SK-N-MC (cell line): ENCODE measurements around the gene IFFO2.

Source experiments
- DNase-seq: peaks from one replicate; pipeline ENCODE4 v3.0.0-alpha.2; 2011; ENCODE audit warnings: low read depth, low spot score
- H3K27ac ChIP-seq: fragments of 200-600 bp; sonication (generic); 2 replicates; pipeline ENCODE4 v1.5.1; 2016; ENCODE audit warnings: mixed run types
- H3K36me3 ChIP-seq: fragments of 200-600 bp; sonication (generic); 2 replicates; pipeline ENCODE4 v1.6.1; 2017; ENCODE audit warnings: antibody characterized with exemption, low read length, mixed read lengths; ENCODE audit not compliant: insufficient read depth
- H3K4me3 ChIP-seq: fragments of 200-600 bp; sonication (generic); 2 replicates; pipeline ENCODE4 v1.5.1; 2016
- H3K9ac ChIP-seq: fragments of 200-600 bp; sonication (generic); 2 replicates; pipeline ENCODE4 v1.8.0; 2017; ENCODE audit warnings: mixed run types, mixed read lengths; ENCODE audit not compliant: insufficient read length
- H3K9me3 ChIP-seq: fragments of 200-600 bp; sonication (generic); 2 replicates; pipeline ENCODE4 v1.6.1; 2017; ENCODE audit warnings: low read depth, mild to moderate bottlenecking, antibody characterized with exemption, low read length, moderate library complexity, mixed read lengths
- EZH2 ChIP-seq: fragments of 200-600 bp; sonication (generic); IDR thresholded peaks from one replicate; pipeline ENCODE4 v1.6.1; 2017; ENCODE audit warnings: antibody characterized with exemption
- FOXP2 ChIP-seq: optimal IDR thresholded peaks from 2 replicates; pipeline ENCODE3; 2011; ENCODE audit warnings: mild to moderate bottlenecking, moderate library complexity; ENCODE audit not compliant: insufficient read depth; ENCODE audit errors: extremely low read length, control extremely low read depth
- POLR2AphosphoS5 ChIP-seq: IDR thresholded peaks from 2 replicates; pipeline ENCODE4 v1.6.1; 2012; ENCODE audit warnings: mild to moderate bottlenecking, low read depth, low read length, borderline replicate concordance

The IFFO2 gene

GRCh38 chr1:18994381-18994780 is 37.9 kb upstream of the IFFO2 start:
- Histone ChIP-seq H3K9me3 (no peaks in the 10 kb centered on the region), H3K27ac (no peak overlapping the region), H3K9ac (no peak overlapping the region), H3K36me3 (no peaks in the 10 kb centered on the region), H3K4me3 (no peak overlapping the region)
- DNase-seq: no peak
- TF ChIP-seq FOXP2 (no peak), POLR2AphosphoS5 (no peak), EZH2 (no peak)

GRCh38 chr1:18992646-18993045 is 36.2 kb upstream of the IFFO2 start:
- no peaks in the 10 kb centered on the region for H3K36me3 ChIP-seq
- no peaks in the 10 kb centered on the region for H3K9me3 ChIP-seq
- no peak for DNase-seq
- H3K27ac ChIP-seq: no peak overlapping the region
- no peak overlapping the region for H3K4me3 ChIP-seq
- TF ChIP-seq POLR2AphosphoS5 (no peak), EZH2 (no peak), FOXP2 (no peak)
- H3K9ac ChIP-seq: no peak overlapping the region

- no peak for DNase-seq
- Histone ChIP-seq H3K4me3 (no peak overlapping the region), H3K9me3 (no peaks in the 10 kb centered on the region), H3K27ac (no peak overlapping the region), H3K9ac (no peak overlapping the region), H3K36me3 (no peaks in the 10 kb centered on the region)
- no peak for TF ChIP-seq FOXP2
- TF ChIP-seq EZH2: no peak
- TF ChIP-seq POLR2AphosphoS5: no peak
Observed at GRCh38 chr1:18991585-18991984, 35.1 kb upstream of the IFFO2 start.

GRCh38 chr1:18989896-18990295 is 33.4 kb upstream of the IFFO2 start:
- no peak for DNase-seq
- Histone ChIP-seq H3K27ac (no peak overlapping the region), H3K9ac (no peak overlapping the region), H3K9me3 (no peaks in the 10 kb centered on the region), H3K4me3 (no peak overlapping the region), H3K36me3 (no peaks in the 10 kb centered on the region)
- TF ChIP-seq EZH2: no peak
- TF ChIP-seq POLR2AphosphoS5: no peak
- TF ChIP-seq FOXP2: no peak

GRCh38 chr1:18989176-18989799 is 32.8 kb upstream of the IFFO2 start:
- H3K4me3 ChIP-seq: no peak overlapping the region
- H3K9me3 ChIP-seq: no peaks in the 10 kb centered on the region
- no peak for TF ChIP-seq FOXP2
- TF ChIP-seq EZH2: no peak
- no peak for TF ChIP-seq POLR2AphosphoS5
- no peaks in the 10 kb centered on the region for H3K36me3 ChIP-seq
- no peak overlapping the region for H3K27ac ChIP-seq
- H3K9ac ChIP-seq: no peak overlapping the region
- DNase-seq: no peak

- TF ChIP-seq FOXP2: no peak
- no peak for TF ChIP-seq POLR2AphosphoS5
- TF ChIP-seq EZH2: no peak
- Histone ChIP-seq H3K9ac (no peak overlapping the region), H3K4me3 (no peak overlapping the region), H3K27ac (no peak overlapping the region), H3K36me3 (no peaks in the 10 kb centered on the region), H3K9me3 (0 out of 2 replicates have a peak, but pooled peaks cover 2% of the 10 kb centered on the region)
- DNase-seq: no peak
Observed at GRCh38 chr1:18981242-18981641, 24.8 kb upstream of the IFFO2 start.

GRCh38 chr1:18978706-18979105 is 22.2 kb upstream of the IFFO2 start:
- Histone ChIP-seq H3K4me3 (no peak overlapping the region), H3K9ac (no peak overlapping the region), H3K36me3 (no peaks in the 10 kb centered on the region), H3K9me3 (0 out of 2 replicates have a peak, but pooled peaks cover 2% of the 10 kb centered on the region), H3K27ac (no peak overlapping the region)
- DNase-seq: no peak
- TF ChIP-seq FOXP2: no peak
- TF ChIP-seq POLR2AphosphoS5: no peak
- no peak for TF ChIP-seq EZH2

- Histone ChIP-seq H3K9ac (no peak overlapping the region), H3K9me3 (0 out of 2 replicates have a peak, but pooled peaks cover 2% of the 10 kb centered on the region), H3K4me3 (no peak overlapping the region), H3K36me3 (no peaks in the 10 kb centered on the region), H3K27ac (no peak overlapping the region)
- TF ChIP-seq EZH2 (no peak), FOXP2 (no peak), POLR2AphosphoS5 (no peak)
- DNase-seq: no peak
Observed at GRCh38 chr1:18977428-18977827, 21.0 kb upstream of the IFFO2 start.

GRCh38 chr1:18976096-18976495 is 19.6 kb upstream of the IFFO2 start:
- Histone ChIP-seq H3K4me3 (no peak overlapping the region), H3K36me3 (no peaks in the 10 kb centered on the region), H3K9me3 (no peaks in the 10 kb centered on the region), H3K9ac (no peak overlapping the region), H3K27ac (no peak overlapping the region)
- no peak for DNase-seq
- TF ChIP-seq FOXP2: no peak
- TF ChIP-seq POLR2AphosphoS5: no peak
- no peak for TF ChIP-seq EZH2
